H1 (cell line): ENCODE data around the gene GNA12. TPM values are rescaled to one million over a fixed set of nuclear protein-coding genes. Genes with fewer than 3 reads are reported as not detected.

Source experiments
- CTCF ChIA-PET: fragments of 300-600 bp; sonication (Branson Sonifier 250); formaldehyde crosslinking; loops from one replicate; lab custom pipeline; 2021; ENCODE audit not compliant: partially characterized antibody; lab: Charles Lee
- POLR2A ChIA-PET: fragments of 300-600 bp; sonication (Branson Sonifier 250); formaldehyde crosslinking; loops from one replicate; lab custom pipeline; 2021; ENCODE audit warnings: inconsistent platforms; ENCODE audit not compliant: partially characterized antibody; lab: Charles Lee
- DNase-seq, 2 experiments: peaks; one replicate each; pipeline versions ENCODE4 v3.0.0 to v3.0.0-alpha.2; 2010 to 2022; ENCODE audit warnings: low spot score in 2 of 2, low read depth in 1 of 2, mixed read lengths in 1 of 2
- FAIRE-seq: peaks from 2 replicates; lab custom pipeline; 2011; peaks lifted over from hg19 to GRCh38; lab: Jason Lieb, UNC
- H2AFZ ChIP-seq: 2 replicates; pipeline ENCODE4 v1.8.1; 2012; ENCODE audit warnings: low read length, inconsistent platforms
- H2AK5ac ChIP-seq: 2 replicates; pipeline ENCODE4 v1.6.1; 2013; ENCODE audit warnings: low read depth, low read length
- H2BK120ac ChIP-seq: replicated peaks from 2 replicates; pipeline ENCODE3; 2013; ENCODE audit warnings: low read depth, low read length, inconsistent platforms
- H2BK12ac ChIP-seq: 2 replicates; pipeline ENCODE4 v1.6.1; 2013; ENCODE audit warnings: low read depth, low read length
- H2BK15ac ChIP-seq: 2 replicates; pipeline ENCODE4 v1.6.1; 2013; ENCODE audit warnings: low read length
- H2BK20ac ChIP-seq: 2 replicates; pipeline ENCODE4 v1.6.1; 2013; ENCODE audit warnings: low read length
- H2BK5ac ChIP-seq: 2 replicates; pipeline ENCODE4 v1.6.1; 2013; ENCODE audit warnings: low read depth, low read length
- H3K14ac ChIP-seq: 2 replicates; pipeline ENCODE4 v1.6.1; 2013; ENCODE audit warnings: inconsistent platforms; ENCODE audit not compliant: insufficient read length
- H3K18ac ChIP-seq: 2 replicates; pipeline ENCODE4 v1.6.1; 2013; ENCODE audit warnings: low read length; ENCODE audit errors: extremely low read depth
- H3K23ac ChIP-seq: 2 replicates; pipeline ENCODE4 v1.6.1; 2013; ENCODE audit warnings: inconsistent platforms; ENCODE audit not compliant: insufficient read length
- H3K23me2 ChIP-seq: 2 replicates; pipeline ENCODE4 v1.6.1; 2013; ENCODE audit warnings: low read depth, low read length
- H3K27ac ChIP-seq: 2 replicates; pipeline ENCODE4 v1.6.1; 2011; ENCODE audit warnings: low read depth, low read length, inconsistent platforms
- H3K27me3 ChIP-seq, 4 experiments: replicated peaks in 1 of 4; 1 replicate in 1 of 4; 2 replicates in 3 of 4; pipeline versions ENCODE4 v1.6.1 to v1.8.1; 2011 to 2013; ENCODE audit warnings: low read length in 3 of 4, mild to moderate bottlenecking in 3 of 4, inconsistent platforms in 2 of 4, mixed read lengths in 2 of 4, moderate library complexity in 1 of 4; ENCODE audit not compliant: control insufficient read depth in 3 of 4, insufficient read depth in 3 of 4; ENCODE audit errors: extremely low read depth in 1 of 4
- H3K36me3 ChIP-seq, 4 experiments: 2 replicates each; pipeline versions ENCODE4 v1.6.1 to v1.8.1; 2011 to 2013; ENCODE audit warnings: mild to moderate bottlenecking in 4 of 4, low read length in 3 of 4, moderate library complexity in 2 of 4, control low read depth in 1 of 4, inconsistent platforms in 1 of 4; ENCODE audit not compliant: insufficient read depth in 4 of 4, control insufficient read depth in 2 of 4
- H3K4ac ChIP-seq: replicated peaks from 2 replicates; pipeline ENCODE3; 2013; ENCODE audit warnings: low read length, low read depth, mixed read lengths, inconsistent platforms; ENCODE audit not compliant: insufficient read length
- H3K4me1 ChIP-seq, 4 experiments: replicated peaks in 1 of 4; 1 replicate in 1 of 4; 2 replicates in 3 of 4; pipeline versions ENCODE4 v1.6.1 to v1.8.1; 2011 to 2013; ENCODE audit warnings: low read length in 3 of 4, inconsistent platforms in 2 of 4, mixed read lengths in 1 of 4; ENCODE audit not compliant: insufficient read depth in 4 of 4, control insufficient read depth in 3 of 4
- H3K4me2 ChIP-seq, 2 experiments: 2 replicates each; pipeline versions ENCODE4 v1.6.1 to v1.8.1; 2011 to 2013; ENCODE audit warnings: low read depth in 2 of 2, low read length in 2 of 2, control low read depth in 1 of 2, inconsistent platforms in 1 of 2, mild to moderate bottlenecking in 1 of 2; ENCODE audit not compliant: insufficient read depth in 1 of 2
- H3K4me3 ChIP-seq, 4 experiments: fragments of 200-600, 300-600 bp in 1 of 4; sonication (generic), shearing (Covaris generic), sonication (Bioruptor Twin) in 1 of 4; 2 replicates each; pipeline versions ENCODE4 v1.5.1 to v1.8.1; 2011 to 2016; ENCODE audit warnings: low read length in 4 of 4, low read depth in 3 of 4, control low read depth in 2 of 4, inconsistent platforms in 2 of 4, mild to moderate bottlenecking in 2 of 4, mixed read lengths in 1 of 4, moderate library complexity in 1 of 4; ENCODE audit not compliant: insufficient read depth in 2 of 4; ENCODE audit errors: extremely low read depth in 1 of 4
- H3K56ac ChIP-seq: replicated peaks from 2 replicates; pipeline ENCODE3; 2013; ENCODE audit warnings: low read depth, mild to moderate bottlenecking, mixed read lengths, low read length, inconsistent platforms; ENCODE audit not compliant: insufficient read length
- H3K79me1 ChIP-seq: 2 replicates; pipeline ENCODE4 v1.6.1; 2013; ENCODE audit warnings: low read depth, low read length, control low read depth
- H3K79me2 ChIP-seq, 2 experiments: 2 replicates each; pipeline versions ENCODE4 v1.6.1 to v1.8.1; 2012 to 2013; ENCODE audit warnings: low read length in 2 of 2, mild to moderate bottlenecking in 2 of 2, inconsistent platforms in 1 of 2; ENCODE audit not compliant: insufficient read depth in 2 of 2, control insufficient read depth in 1 of 2
- H3K9ac ChIP-seq, 4 experiments: replicated peaks in 1 of 4; 1 replicate in 1 of 4; 2 replicates in 3 of 4; pipeline versions ENCODE4 v1.6.1 to v1.8.1; 2011 to 2013; ENCODE audit warnings: low read depth in 3 of 4, low read length in 3 of 4, control low read depth in 2 of 4, mild to moderate bottlenecking in 2 of 4, moderate library complexity in 2 of 4, inconsistent platforms in 1 of 4; ENCODE audit errors: extremely low read depth in 1 of 4
- H3K9me3 ChIP-seq, 2 experiments: 2 replicates each; pipeline versions ENCODE4 v1.6.1 to v1.8.1; 2012 to 2013; ENCODE audit warnings: mild to moderate bottlenecking in 2 of 2, moderate library complexity in 2 of 2, control low read depth in 1 of 2, inconsistent platforms in 1 of 2, low read depth in 1 of 2, low read length in 1 of 2, mixed read lengths in 1 of 2; ENCODE audit not compliant: insufficient read depth in 2 of 2
- H4K20me1 ChIP-seq, 2 experiments: replicated peaks in 1 of 2; 2 replicates each; pipeline versions ENCODE3 to v1.8.1; 2011 to 2013; ENCODE audit warnings: inconsistent platforms in 2 of 2, low read length in 2 of 2, mild to moderate bottlenecking in 1 of 2; ENCODE audit not compliant: insufficient read depth in 2 of 2, control insufficient read depth in 1 of 2
- H4K5ac ChIP-seq: 2 replicates; pipeline ENCODE4 v1.6.1; 2013; ENCODE audit warnings: low read length, low read depth, mixed read lengths, inconsistent platforms; ENCODE audit not compliant: insufficient read length
- H4K8ac ChIP-seq: 2 replicates; pipeline ENCODE4 v1.8.0; 2013; ENCODE audit warnings: mild to moderate bottlenecking, moderate library complexity, low read length, inconsistent platforms; ENCODE audit not compliant: insufficient read depth; ENCODE audit errors: extremely low read depth
- H4K91ac ChIP-seq: replicated peaks from 2 replicates; pipeline ENCODE3; 2013; ENCODE audit warnings: low read length, mixed read lengths, inconsistent platforms; ENCODE audit not compliant: insufficient read length
- CEBPB ChIP-seq: IDR thresholded peaks from 2 replicates; pipeline ENCODE4 v1.6.1; 2012; ENCODE audit warnings: low read depth, low read length
- CHD2 ChIP-seq: IDR thresholded peaks from 2 replicates; pipeline ENCODE4 v1.6.1; 2012; ENCODE audit warnings: low read length, improper control_type of control experiment
- EZH2 ChIP-seq: fragments of 200-600 bp; sonication (generic); IDR thresholded peaks from 2 replicates; pipeline ENCODE4 v1.7.1; 2012; ENCODE audit warnings: low read depth, mild to moderate bottlenecking, moderate library complexity, low read length, inconsistent platforms; ENCODE audit not compliant: severe bottlenecking
- HDAC2 ChIP-seq, 2 experiments: fragments of 300-600 bp in 1 of 2; sonication (generic) in 1 of 2; IDR thresholded peaks; 2 replicates each; pipeline ENCODE4 v1.6.1; 2011 to 2012; ENCODE audit warnings: low read depth in 2 of 2, low read length in 2 of 2, mild to moderate bottlenecking in 2 of 2, moderate library complexity in 2 of 2, borderline replicate concordance in 1 of 2, inconsistent platforms in 1 of 2
- RFX5 ChIP-seq: IDR thresholded peaks from 2 replicates; pipeline ENCODE4 v1.6.1; 2011; ENCODE audit warnings: low read depth, low read length, improper control_type of control experiment, borderline replicate concordance
- SIN3A ChIP-seq, 2 experiments: IDR thresholded peaks in 1 of 2; conservative IDR thresholded peaks in 1 of 2; 2 replicates each; pipeline ENCODE4 v1.6.1; 2011 to 2012; ENCODE audit warnings: low read length in 2 of 2, improper control_type of control experiment in 1 of 2, low read depth in 1 of 2, mild to moderate bottlenecking in 1 of 2
- SIX5 ChIP-seq: IDR thresholded peaks from 2 replicates; pipeline ENCODE4 v1.6.1; 2011; ENCODE audit warnings: mild to moderate bottlenecking, low read depth, low read length
- SRF ChIP-seq: IDR thresholded peaks from 2 replicates; pipeline ENCODE4 v1.6.1; 2011; ENCODE audit warnings: mild to moderate bottlenecking, low read depth, low read length, moderate library complexity
- WGBS, 2 experiments: shearing (Covaris generic) in 1 of 2; methylation state at CpG; one replicate each; pipeline versions ENCODE4 v1.1.6 to v1.1.7; 2013 to 2015; ENCODE audit warnings: low lambda C conversion rate in 2 of 2, mixed read lengths in 2 of 2, inconsistent platforms in 1 of 2, low coverage in 1 of 2, missing lambda C conversion rate in 1 of 2; ENCODE audit not compliant: insufficient replicate concordance in 2 of 2, insufficient coverage in 1 of 2, insufficient read length in 1 of 2; ENCODE audit errors: extremely low coverage in 1 of 2, missing lambda C conversion rate in 1 of 2; 5-methylcytosine and 5-hydroxymethylcytosine counted together
- polyA plus RNA-seq, 7 experiments: library from polyadenylated mRNA; depleted of rRNA in 3 of 7; stranded (reverse) in 5 of 7; unstranded in 2 of 7; fragments of >200 nt in 5 of 7; fragments of 200-250 nt in 2 of 7; gene quantifications; 1 replicate in 5 of 7; 2 replicates in 1 of 7; 4 replicates in 1 of 7; pipeline versions ENCODE4 v1.2.1 to v1.2.3, GENCODE V29; 2011 to 2013; ENCODE audit warnings: missing spikeins in 2 of 7, mixed read lengths in 2 of 7
- total RNA-seq: library from RNA; stranded (reverse); fragmentation: NEBNext Ultra II Directional; extraction: Animal tissue kit (Norgen Biotek cat#: 25700); gene quantifications from 2 replicates; pipeline ENCODE4 v1.2.1, GENCODE V29; 2021
- TF ChIP-seq, protein P1 (sequence below): IDR thresholded peaks from 2 replicates; pipeline ENCODE4 v1.6.1; 2012; ENCODE audit warnings: inconsistent platforms

GNA12 gene
- total and polyA plus RNA-seq, 2 of the 8 experiments (the other 6 are each of a cell fraction or from before 2014, with no cell fraction given): 96.5 to 109 TPM

DNA sequence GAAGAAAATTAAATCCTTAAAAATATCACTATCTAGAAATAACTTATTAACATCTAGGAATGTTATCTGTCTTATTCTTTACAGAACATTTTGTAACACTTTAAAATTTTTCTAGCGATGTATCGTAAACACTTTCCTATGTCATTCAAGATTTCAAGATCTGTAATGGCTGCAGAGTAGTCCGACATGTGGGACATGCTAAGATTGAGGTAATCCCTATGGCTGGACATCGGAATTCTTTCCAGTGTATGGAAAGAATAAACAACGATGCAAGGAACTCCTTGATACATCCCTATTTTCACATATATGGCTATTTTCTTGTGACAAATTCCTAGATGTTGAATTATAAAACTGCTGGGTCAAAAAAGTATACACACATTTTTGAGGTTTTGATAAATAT, 37.5 kb downstream of the GNA12 start:
- no peak overlapping the region for H2BK120ac ChIP-seq
- H3K18ac ChIP-seq: no peak overlapping the region
- H3K9ac ChIP-seq: no peak overlapping the region
- H3K56ac ChIP-seq: no peak overlapping the region
- H3K14ac ChIP-seq: no peak overlapping the region
- FAIRE-seq (no peak), DNase-seq (no peak)
- no peaks in the 10 kb centered on the region for H3K9me3 ChIP-seq
- no peak overlapping the region for H2BK5ac ChIP-seq
- H2AFZ ChIP-seq: no peak overlapping the region
- CTCF ChIA-PET: no interaction called here
- H3K4ac ChIP-seq: no peak overlapping the region
- no peak overlapping the region for H4K8ac ChIP-seq
- H3K4me3 ChIP-seq: no peak overlapping the region
- WGBS, 2 experiments: 92% methylated on average over 5 of the region's 5 CpGs; no CpG with 5 or more reads in 1 of the 2 experiments
- peaks cover 21 to 35% (median 23%) of the 10 kb centered on the region in 4 experiments for H3K4me1 ChIP-seq
- H2BK20ac ChIP-seq: no peak overlapping the region
- H3K23me2 ChIP-seq: no peaks in the 10 kb centered on the region
- no peak overlapping the region for H3K4me2 ChIP-seq
- H3K23ac ChIP-seq: no peak overlapping the region
- H2AK5ac ChIP-seq: no peak overlapping the region
- no peak overlapping the region for H4K91ac ChIP-seq
- peaks cover 0 to 14% of the 10 kb centered on the region in 2 experiments for H4K20me1 ChIP-seq
- POLR2A ChIA-PET: interaction anchor here (2.9 kb wide), 1 partner anchor 19 kb away, joined by 14 read pairs; no protein-coding TSS in a partner anchor
- H3K36me3 ChIP-seq: no peaks in the 10 kb centered on the region
- peaks cover 3 to 100% of the 10 kb centered on the region in 2 experiments for H3K79me2 ChIP-seq
- H2BK12ac ChIP-seq: no peak overlapping the region
- H2BK15ac ChIP-seq: no peak overlapping the region
- H3K27me3 ChIP-seq: no peaks in the 10 kb centered on the region
- no peak overlapping the region for H3K27ac ChIP-seq
- peaks cover 18% of the 10 kb centered on the region; the same call in 1 of the 2 replicates for H3K79me1 ChIP-seq
- H4K5ac ChIP-seq: no peak overlapping the region
- TF ChIP-seq SIX5 (no peak), SIN3A (conservative IDR thresholded peaks at IDR 0.05 in 1 of 2, IDR thresholded peaks at IDR 0.05 in 1 of 2; ENCODE audit: low read depth in 1 of 2, low read length in 2 of 2) (no peak), RFX5 (no peak), EZH2 (no peak), HDAC2 (IDR thresholded peaks at IDR 0.05; ENCODE audit: borderline replicate concordance in 1 of 2, low read depth in 2 of 2, low read length in 2 of 2) (no peak), SRF (no peak), CEBPB (no peak), CHD2 (no peak)
- TF ChIP-seq, protein P1, sequence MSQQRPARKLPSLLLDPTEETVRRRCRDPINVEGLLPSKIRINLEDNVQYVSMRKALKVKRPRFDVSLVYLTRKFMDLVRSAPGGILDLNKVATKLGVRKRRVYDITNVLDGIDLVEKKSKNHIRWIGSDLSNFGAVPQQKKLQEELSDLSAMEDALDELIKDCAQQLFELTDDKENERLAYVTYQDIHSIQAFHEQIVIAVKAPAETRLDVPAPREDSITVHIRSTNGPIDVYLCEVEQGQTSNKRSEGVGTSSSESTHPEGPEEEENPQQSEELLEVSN: no peak
